ENCODE measurements around the gene EFNA4.

Gene EFNA4

GRCh38 chr1:155104605-155105534, 41.3 kb downstream of the EFNA4 start:
- H3K18ac ChIP-seq (ENCODE audit: low read length) = no peak overlapping the region
- H2BK5ac ChIP-seq (ENCODE audit: low read length) = no peak overlapping the region
- DNase-seq = no peak
- H3K27ac ChIP-seq (ENCODE audit: low read depth, low read length) = no peak overlapping the region
- no peak overlapping the region for H3K4me2 ChIP-seq (ENCODE audit: low read length)
- no peak overlapping the region for H2BK120ac ChIP-seq (ENCODE audit: low read depth, low read length)
- H3K79me2 ChIP-seq (ENCODE audit: control insufficient read depth, insufficient read depth, low read length) = no peaks in the 10 kb centered on the region
- no peak overlapping the region for H4K8ac ChIP-seq (ENCODE audit: low read depth, low read length)
- H3K23ac ChIP-seq (ENCODE audit: low read length) = no peak overlapping the region
- no peak overlapping the region for H4K5ac ChIP-seq (ENCODE audit: low read length)
- no peak overlapping the region for H3K9ac ChIP-seq (ENCODE audit: low read length)
- no peaks in the 10 kb centered on the region for H3K27me3 ChIP-seq (ENCODE audit: insufficient read depth, low read length, poor library complexity)
- no peaks in the 10 kb centered on the region for H3K4me1 ChIP-seq (ENCODE audit: control insufficient read depth, low read depth, low read length)
- H2AK5ac ChIP-seq (ENCODE audit: low read length) = no peak overlapping the region
- H3K36me3 ChIP-seq (ENCODE audit: control insufficient read depth, insufficient read depth, low read length) = no peaks in the 10 kb centered on the region
- WGBS (ENCODE audit: extremely low coverage, insufficient coverage, low lambda C conversion rate) = no CpG with 5 or more reads among the region's 7 CpGs
- H3K79me1 ChIP-seq (ENCODE audit: low read length) = no peaks in the 10 kb centered on the region
- no peak overlapping the region for H3K4ac ChIP-seq (ENCODE audit: low read depth, low read length)
- H2BK15ac ChIP-seq (replicated peaks; ENCODE audit: low read depth) = no peak overlapping the region
- H3K56ac ChIP-seq (ENCODE audit: low read length) = no peak overlapping the region
- no peak overlapping the region for H3K4me3 ChIP-seq (ENCODE audit: low read length)

GRCh38 chr1:155105604-155106011, 42.1 kb downstream of the EFNA4 start:
- no peak overlapping the region for H3K4me2 ChIP-seq (ENCODE audit: low read length)
- no peak overlapping the region for H3K9ac ChIP-seq (ENCODE audit: low read length)
- H3K18ac ChIP-seq (ENCODE audit: low read length) = no peak overlapping the region
- H4K8ac ChIP-seq (ENCODE audit: low read depth, low read length) = no peak overlapping the region
- H3K27ac ChIP-seq (ENCODE audit: low read depth, low read length) = no peak overlapping the region
- no peak overlapping the region for H2BK5ac ChIP-seq (ENCODE audit: low read length)
- H3K79me1 ChIP-seq (ENCODE audit: low read length) = no peaks in the 10 kb centered on the region
- no peaks in the 10 kb centered on the region for H3K79me2 ChIP-seq (ENCODE audit: control insufficient read depth, insufficient read depth, low read length)
- H4K5ac ChIP-seq (ENCODE audit: low read length) = no peak overlapping the region
- WGBS (ENCODE audit: extremely low coverage, insufficient coverage, low lambda C conversion rate) = no CpG with 5 or more reads among the region's 7 CpGs
- H3K27me3 ChIP-seq (ENCODE audit: insufficient read depth, low read length, poor library complexity) = no peaks in the 10 kb centered on the region
- H3K56ac ChIP-seq (ENCODE audit: low read length) = no peak overlapping the region
- no peak overlapping the region for H3K4me3 ChIP-seq (ENCODE audit: low read length)
- no peak overlapping the region for H3K23ac ChIP-seq (ENCODE audit: low read length)
- H3K4me1 ChIP-seq (ENCODE audit: control insufficient read depth, low read depth, low read length) = no peaks in the 10 kb centered on the region
- no peak for DNase-seq
- H3K4ac ChIP-seq (ENCODE audit: low read depth, low read length) = no peak overlapping the region
- no peak overlapping the region for H2BK15ac ChIP-seq (replicated peaks; ENCODE audit: low read depth)
- no peak overlapping the region for H2AK5ac ChIP-seq (ENCODE audit: low read length)
- no peak overlapping the region for H2BK120ac ChIP-seq (ENCODE audit: low read depth, low read length)
- H3K36me3 ChIP-seq (ENCODE audit: control insufficient read depth, insufficient read depth, low read length) = no peaks in the 10 kb centered on the region

- H4K5ac ChIP-seq (ENCODE audit: low read length) = no peak overlapping the region
- no peak overlapping the region for H3K4me2 ChIP-seq (ENCODE audit: low read length)
- no peaks in the 10 kb centered on the region for H3K79me1 ChIP-seq (ENCODE audit: low read length)
- H3K56ac ChIP-seq (ENCODE audit: low read length) = no peak overlapping the region
- H3K23ac ChIP-seq (ENCODE audit: low read length) = no peak overlapping the region
- DNase-seq = no peak
- H4K8ac ChIP-seq (ENCODE audit: low read depth, low read length) = no peak overlapping the region
- H3K27me3 ChIP-seq (ENCODE audit: insufficient read depth, low read length, poor library complexity) = no peaks in the 10 kb centered on the region
- no peaks in the 10 kb centered on the region for H3K4me1 ChIP-seq (ENCODE audit: control insufficient read depth, low read depth, low read length)
- H3K36me3 ChIP-seq (ENCODE audit: control insufficient read depth, insufficient read depth, low read length) = no peaks in the 10 kb centered on the region
- H2BK120ac ChIP-seq (ENCODE audit: low read depth, low read length) = no peak overlapping the region
- H3K18ac ChIP-seq (ENCODE audit: low read length) = no peak overlapping the region
- H3K4ac ChIP-seq (ENCODE audit: low read depth, low read length) = no peak overlapping the region
- H3K4me3 ChIP-seq (ENCODE audit: low read length) = no peak overlapping the region
- WGBS (ENCODE audit: extremely low coverage, insufficient coverage, low lambda C conversion rate) = no CpG with 5 or more reads among the region's 6 CpGs
- no peak overlapping the region for H3K27ac ChIP-seq (ENCODE audit: low read depth, low read length)
- no peak overlapping the region for H2BK5ac ChIP-seq (ENCODE audit: low read length)
- H3K79me2 ChIP-seq (ENCODE audit: control insufficient read depth, insufficient read depth, low read length) = no peaks in the 10 kb centered on the region
- H2BK15ac ChIP-seq (replicated peaks; ENCODE audit: low read depth) = no peak overlapping the region
- no peak overlapping the region for H2AK5ac ChIP-seq (ENCODE audit: low read length)
- H3K9ac ChIP-seq (ENCODE audit: low read length) = no peak overlapping the region
Measured at GRCh38 chr1:155106862-155107261, 43.3 kb downstream of the EFNA4 start.

GRCh38 chr1:155107309-155108264, 44.0 kb downstream of the EFNA4 start:
- DNase-seq = no peak
- WGBS (ENCODE audit: extremely low coverage, insufficient coverage, low lambda C conversion rate) = no CpG with 5 or more reads among the region's 12 CpGs
- H3K36me3 ChIP-seq (ENCODE audit: control insufficient read depth, insufficient read depth, low read length) = no peaks in the 10 kb centered on the region

DNA sequence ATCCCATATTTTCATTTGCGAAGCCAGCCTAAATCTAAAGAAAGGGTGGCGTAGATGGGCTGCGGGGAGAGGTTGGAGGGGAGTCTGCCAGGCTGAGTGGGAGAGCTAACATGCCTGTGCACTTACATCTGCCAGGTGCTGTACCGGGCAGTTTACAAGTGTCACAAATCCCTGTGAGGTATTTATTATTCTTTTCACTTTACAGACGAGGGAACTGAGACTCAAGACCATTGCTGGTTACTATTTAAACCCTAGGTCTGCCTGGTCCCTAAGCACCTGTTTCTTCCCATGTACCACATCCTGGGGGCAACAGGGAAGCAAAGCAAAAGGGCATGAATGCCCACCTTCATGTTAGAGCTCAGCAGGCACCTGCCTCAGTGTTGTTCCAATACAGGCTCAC, 44.8 kb downstream of the EFNA4 start:
- H2BK5ac ChIP-seq (ENCODE audit: low read length) = no peak overlapping the region
- H3K4me3 ChIP-seq (ENCODE audit: low read length) = no peak overlapping the region
- no peak overlapping the region for H3K4ac ChIP-seq (ENCODE audit: low read depth, low read length)
- H2BK120ac ChIP-seq (ENCODE audit: low read depth, low read length) = no peak overlapping the region
- H3K79me1 ChIP-seq (ENCODE audit: low read length) = no peaks in the 10 kb centered on the region
- H2BK15ac ChIP-seq (replicated peaks; ENCODE audit: low read depth) = no peak overlapping the region
- H3K23ac ChIP-seq (ENCODE audit: low read length) = no peak overlapping the region
- no peak overlapping the region for H4K5ac ChIP-seq (ENCODE audit: low read length)
- no peak overlapping the region for H3K9ac ChIP-seq (ENCODE audit: low read length)
- no peaks in the 10 kb centered on the region for H3K36me3 ChIP-seq (ENCODE audit: control insufficient read depth, insufficient read depth, low read length)
- no peaks in the 10 kb centered on the region for H3K27me3 ChIP-seq (ENCODE audit: insufficient read depth, low read length, poor library complexity)
- H2AK5ac ChIP-seq (ENCODE audit: low read length) = no peak overlapping the region
- no peak overlapping the region for H3K4me2 ChIP-seq (ENCODE audit: low read length)
- DNase-seq = no peak
- no peak overlapping the region for H3K18ac ChIP-seq (ENCODE audit: low read length)
- H3K4me1 ChIP-seq (ENCODE audit: control insufficient read depth, low read depth, low read length) = no peaks in the 10 kb centered on the region
- no CpG with 5 or more reads among the region's 5 CpGs for WGBS (ENCODE audit: extremely low coverage, insufficient coverage, low lambda C conversion rate)
- no peak overlapping the region for H3K27ac ChIP-seq (ENCODE audit: low read depth, low read length)
- H3K56ac ChIP-seq (ENCODE audit: low read length) = no peak overlapping the region
- no peaks in the 10 kb centered on the region for H3K79me2 ChIP-seq (ENCODE audit: control insufficient read depth, insufficient read depth, low read length)
- H4K8ac ChIP-seq (ENCODE audit: low read depth, low read length) = no peak overlapping the region

More at GRCh38 chr1:155107309-155108264, 44.0 kb downstream of the EFNA4 start:
- Histone ChIP-seq H4K5ac (ENCODE audit: low read length) (no peak overlapping the region), H3K9ac (ENCODE audit: low read length) (no peak overlapping the region), H3K79me2 (ENCODE audit: control insufficient read depth, insufficient read depth, low read length) (no peaks in the 10 kb centered on the region), H3K4ac (ENCODE audit: low read depth, low read length) (no peak overlapping the region), H3K4me3 (ENCODE audit: low read length) (no peak overlapping the region), H3K18ac (ENCODE audit: low read length) (no peak overlapping the region), H2BK120ac (ENCODE audit: low read depth, low read length) (no peak overlapping the region), H3K4me1 (ENCODE audit: control insufficient read depth, low read depth, low read length) (no peaks in the 10 kb centered on the region), H2AK5ac (ENCODE audit: low read length) (no peak overlapping the region), H3K27ac (ENCODE audit: low read depth, low read length) (no peak overlapping the region), H3K23ac (ENCODE audit: low read length) (no peak overlapping the region), H2BK15ac (replicated peaks; ENCODE audit: low read depth) (no peak overlapping the region), H3K4me2 (ENCODE audit: low read length) (no peak overlapping the region), H3K56ac (ENCODE audit: low read length) (no peak overlapping the region), H2BK5ac (ENCODE audit: low read length) (no peak overlapping the region), H3K27me3 (ENCODE audit: insufficient read depth, low read length, poor library complexity) (no peaks in the 10 kb centered on the region), H4K8ac (ENCODE audit: low read depth, low read length) (no peak overlapping the region), H3K79me1 (ENCODE audit: low read length) (no peaks in the 10 kb centered on the region)

Data from mesendoderm (in vitro differentiated cells).